ENCODE measurements around the gene KCNQ5.

GRCh38 chr6:73004861-73005260 is 383.0 kb downstream of the KCNQ5 start:
- TF ChIP-seq EZH2phosphoT487 (IDR thresholded peaks at IDR 0.05; ENCODE audit: low read depth), result no peak
- no peak for TF ChIP-seq CTCF (IDR thresholded peaks at IDR 0.05; ENCODE audit: low read depth, low read length)
